Measurements from ENCODE around the gene GNAQ.

- TF ChIP-seq CTCF (optimal IDR thresholded peaks at IDR 0.05 in 1 of 3, IDR thresholded peaks at IDR 0.05 in 1 of 3, conservative IDR thresholded peaks at IDR 0.05 in 1 of 3; ENCODE audit: extremely low read depth in 1 of 3, insufficient read depth in 2 of 3, low read length in 3 of 3) (no peak), EZH2 (IDR thresholded peaks at IDR 0.05; ENCODE audit: low read length) (no peak)
These were observed 78.0 kb downstream of the GNAQ start for GRCh38 chr9:77953590-77953989.

Measured in keratinocyte (primary cell).